ENCODE results near the gene SEMA4C.
A peak's percentile ranks its signal among the peaks of the same experiment; 100 is the strongest.
"Not testable (repeated sequence)": the region's sequence is repeated elsewhere in the genome, so short reads cannot be mapped to it uniquely, and the experiment has no call there.

Gene SEMA4C

GRCh38 chr2:96866586-96866985 lies 3.3 kb downstream of the SEMA4C start:
- DNase-seq, result no peak

DNA sequence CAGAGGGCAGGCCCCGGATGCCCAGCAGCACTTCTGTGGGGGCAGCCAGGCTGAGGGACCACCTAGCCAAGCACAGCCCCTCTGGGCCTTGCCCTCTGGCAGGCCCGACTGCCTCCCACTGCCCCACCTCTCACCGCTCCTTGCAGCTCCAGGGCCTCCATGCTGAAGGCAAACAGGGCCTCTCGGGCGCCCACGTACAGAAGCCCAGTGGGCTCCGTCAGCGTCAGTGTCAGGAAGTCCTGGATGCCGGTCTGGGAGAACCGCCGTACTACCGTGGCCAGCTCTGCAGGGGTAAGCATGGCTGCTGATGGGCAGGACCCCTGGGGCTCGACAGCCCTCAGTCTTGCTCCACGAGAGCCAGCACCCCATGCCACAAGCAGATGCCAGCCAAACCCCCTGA lies 3.7 kb downstream of the SEMA4C start:
- no peak for DNase-seq

DNA sequence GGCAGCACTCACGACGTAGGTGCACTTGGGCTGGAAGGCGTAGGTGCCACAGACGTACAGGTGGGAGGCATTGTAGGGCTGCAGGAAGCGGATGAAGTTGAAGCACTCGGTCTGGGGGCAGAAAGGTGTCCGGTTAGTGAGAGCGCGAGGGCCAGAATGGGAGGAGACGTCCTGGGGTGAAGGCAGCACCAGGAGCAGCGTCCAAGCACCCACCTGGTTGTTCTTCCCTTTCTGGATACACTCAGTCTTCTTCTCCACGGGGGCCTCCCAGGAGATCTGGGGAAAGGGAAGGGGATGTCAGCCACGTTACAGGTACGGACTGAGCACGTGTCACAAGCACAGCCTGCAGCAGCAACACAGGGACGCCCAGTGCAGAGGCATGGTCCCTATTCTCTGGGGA lies 4.2 kb downstream of the SEMA4C start:
- DNase-seq, result no peak

DNA sequence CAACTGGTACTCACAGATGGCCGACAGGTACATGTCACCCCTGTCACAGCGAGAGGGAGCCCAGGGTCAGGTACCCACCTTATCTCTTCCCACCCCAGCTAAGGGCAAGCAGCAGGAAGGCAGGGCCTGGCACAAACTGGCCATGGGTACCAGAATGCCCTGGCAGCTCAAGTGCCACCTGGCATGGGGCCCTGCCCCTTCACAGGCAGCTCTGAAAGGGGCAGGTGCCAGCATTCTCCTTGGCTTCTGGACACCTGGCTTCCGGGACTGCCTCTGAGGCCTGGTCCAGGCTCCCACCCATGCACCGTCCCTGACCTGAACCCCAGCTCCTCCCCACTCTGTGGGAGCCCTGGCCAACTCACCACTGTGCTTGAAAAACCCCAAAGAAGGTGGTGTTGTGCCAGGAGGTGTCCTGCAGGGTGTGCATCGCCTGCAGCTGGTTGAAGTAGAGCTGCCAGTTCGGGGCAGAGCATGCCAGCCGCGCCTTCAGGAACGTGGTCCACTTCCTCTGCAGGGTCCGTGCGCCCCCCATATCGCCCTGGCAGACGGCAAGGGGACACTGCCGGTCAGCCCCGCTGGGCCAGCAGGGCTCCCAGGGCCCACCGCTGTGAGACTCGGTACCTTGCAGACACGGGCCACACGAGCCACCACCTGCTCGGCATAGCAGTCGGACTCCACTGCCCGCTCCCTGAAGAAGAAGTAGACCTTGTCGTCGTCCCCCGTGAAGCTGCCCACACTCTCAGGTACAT lies 5.4 kb downstream of the SEMA4C start:
- DNase-seq, result peak in 1 of 14 donors; percentile 86

- DNase-seq, result no peak
Observed at GRCh38 chr2:96863575-96864342, 6.1 kb downstream of the SEMA4C start.

- not testable (repeated sequence) for DNase-seq
Observed at GRCh38 chr2:96863056-96863455, 6.8 kb downstream of the SEMA4C start.

DNA sequence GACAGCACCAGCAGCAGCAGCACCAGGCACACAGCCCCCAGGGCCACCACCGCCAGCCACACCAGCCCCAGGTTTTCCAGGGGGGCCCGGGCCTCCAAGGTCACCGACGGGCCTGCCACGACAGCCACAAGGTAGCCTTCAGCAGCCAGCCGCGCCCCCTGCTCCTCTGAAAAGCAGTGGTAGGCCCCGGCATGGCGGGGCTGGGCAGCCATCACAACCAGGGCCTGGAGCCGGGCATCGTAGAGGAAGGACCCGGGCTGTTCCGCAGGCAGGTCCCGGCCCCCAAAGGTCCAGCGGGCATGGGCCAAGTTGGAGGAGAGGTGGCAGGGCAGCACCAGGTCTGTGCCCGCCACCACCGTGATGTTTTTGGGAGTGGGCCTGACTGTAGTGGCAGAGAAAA lies 8.8 kb downstream of the SEMA4C start:
- no peak for DNase-seq

- peak in 2 of 14 donors; percentile 44 to 48 for DNase-seq
Observed at GRCh38 chr2:96860065-96861029, 9.5 kb downstream of the SEMA4C start.

GRCh38 chr2:96859681-96860064 lies 10.2 kb downstream of the SEMA4C start:
- peak in 1 of 14 donors; percentile 32 for DNase-seq

- peak in 6 of 14 donors; percentile 45 to 72 (median 63) for DNase-seq
Observed at GRCh38 chr2:96859099-96859649, 10.7 kb downstream of the SEMA4C start.

GRCh38 chr2:96857667-96858372 lies 12.1 kb downstream of the SEMA4C start, which contains the start of gene ANKRD39:
Gene ANKRD39, minus strand, starts transcription at chr2:96858016. Its CDS starts 29 bp downstream, at chr2:96857987.
- DNase-seq, result peak; percentile 57 to 97 (median 94)

DNA sequence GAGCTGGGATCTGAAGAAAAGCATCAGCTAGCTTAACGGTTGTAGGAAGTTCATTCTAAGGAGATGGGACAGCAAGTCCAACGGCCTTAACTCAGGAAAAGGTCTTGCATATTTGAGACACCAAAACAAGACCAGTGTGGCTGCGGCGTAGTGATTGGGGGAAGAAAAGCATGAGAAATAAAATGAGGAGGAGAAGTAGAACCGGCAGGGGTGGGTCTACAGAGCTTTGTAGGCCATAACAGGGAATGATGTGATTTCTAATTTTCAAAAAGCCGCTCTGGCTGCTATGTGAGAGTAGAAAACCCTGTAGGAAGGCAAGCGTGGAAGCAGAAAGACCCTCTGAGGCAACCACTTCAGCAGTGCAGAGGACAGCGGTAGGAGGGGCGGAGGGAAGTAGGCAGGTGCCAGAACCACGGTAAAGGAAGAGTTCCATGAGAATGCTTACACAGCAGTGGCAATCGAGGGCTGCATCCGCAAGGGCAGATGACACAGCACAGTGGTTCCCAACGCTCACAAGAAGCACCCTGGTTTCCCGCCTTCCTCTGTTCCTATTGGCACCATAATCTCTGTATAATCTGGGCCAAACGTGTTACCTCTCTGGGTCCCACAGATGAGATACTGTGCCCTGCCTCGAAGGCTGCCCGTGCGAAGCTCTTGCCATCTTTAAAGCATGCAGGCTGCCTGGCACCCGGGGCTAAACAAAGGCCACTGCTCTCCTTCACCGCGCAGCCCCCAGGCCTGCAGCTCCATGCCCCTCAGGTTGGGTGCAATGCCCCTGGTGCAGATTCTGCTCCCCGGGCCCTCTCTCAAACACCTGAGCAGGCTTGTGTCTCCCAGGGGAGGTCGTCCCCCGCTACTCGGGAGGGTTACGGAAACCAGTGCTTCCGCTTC lies 12.9 kb downstream of the SEMA4C start:
- peak in 2 of 14 donors; percentile 35 to 69 for DNase-seq

DNA sequence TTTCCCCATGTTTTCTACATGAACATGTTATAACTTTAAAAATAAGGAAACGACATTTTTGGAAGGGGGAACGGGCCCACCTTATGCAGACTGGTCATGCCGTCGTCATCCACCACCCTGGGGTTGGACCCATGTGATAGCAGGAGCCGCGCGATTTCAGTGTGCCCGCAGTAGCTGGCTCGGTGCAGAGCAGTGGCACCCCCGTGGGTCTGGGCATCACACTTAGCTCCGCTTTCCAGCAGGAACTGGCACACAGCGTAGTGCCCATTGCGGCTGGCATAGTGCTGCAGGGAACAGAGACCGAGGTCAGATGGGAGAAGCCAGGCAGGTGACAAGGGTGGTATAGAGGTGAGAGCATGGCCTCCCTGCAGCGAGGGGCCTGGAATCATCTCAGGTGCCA lies 16.6 kb downstream of the SEMA4C start:
- peak in 1 of 14 donors; percentile 83 for DNase-seq

DNA sequence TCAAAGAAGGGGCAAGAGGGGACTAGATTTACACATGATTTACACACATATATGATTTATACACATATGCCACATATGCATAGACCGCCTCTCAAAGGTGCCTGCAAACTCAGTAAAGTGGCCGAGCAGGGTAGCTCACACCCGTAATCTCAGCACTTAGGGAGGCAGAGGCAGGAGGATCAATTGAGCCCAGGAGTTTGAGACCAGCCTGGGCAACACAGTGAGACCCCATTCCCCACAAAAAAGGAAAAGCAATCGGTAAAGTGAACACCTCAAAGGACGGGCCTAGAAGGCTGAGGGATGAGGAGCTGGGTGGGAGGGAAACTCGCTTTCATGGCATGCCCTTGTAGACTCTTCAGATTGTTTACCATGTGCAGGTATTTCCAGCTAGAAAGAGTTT lies 17.2 kb downstream of the SEMA4C start:
- DNase-seq, result no peak

- DNase-seq, result no peak
Observed at GRCh38 chr2:96848264-96848663, 21.6 kb downstream of the SEMA4C start.

GRCh38 chr2:96847586-96847985 lies 22.3 kb downstream of the SEMA4C start:
- no peak for DNase-seq

GRCh38 chr2:96846825-96847224 lies 23.1 kb downstream of the SEMA4C start:
- no peak for DNase-seq

- no peak for DNase-seq
Observed at GRCh38 chr2:96844405-96844808, 25.5 kb downstream of the SEMA4C start.

- no peak for DNase-seq
Observed at GRCh38 chr2:96843538-96844268, 26.2 kb downstream of the SEMA4C start, which contains the start of gene ANKRD23. Gene ANKRD23, minus strand, starts transcription at chr2:96844021. Its CDS starts 29 bp downstream, at chr2:96843992.

- no peak for DNase-seq
Observed at GRCh38 chr2:96842600-96842999, 27.3 kb downstream of the SEMA4C start.
